H1 (cell line): Measurements from ENCODE around the gene KTN1. TPM values are rescaled to one million over a fixed set of nuclear protein-coding genes. Genes with fewer than 3 reads are reported as not detected.

ENCODE experiments used
- CTCF ChIA-PET: fragments of 300-600 bp; sonication (Branson Sonifier 250); formaldehyde crosslinking; loops from one replicate; lab custom pipeline; 2021; ENCODE audit not compliant: partially characterized antibody; lab: Charles Lee
- POLR2A ChIA-PET: fragments of 300-600 bp; sonication (Branson Sonifier 250); formaldehyde crosslinking; loops from one replicate; lab custom pipeline; 2021; ENCODE audit warnings: inconsistent platforms; ENCODE audit not compliant: partially characterized antibody; lab: Charles Lee
- DNase-seq, 2 experiments: peaks; one replicate each; pipeline versions ENCODE4 v3.0.0 to v3.0.0-alpha.2; 2010 to 2022; ENCODE audit warnings: low spot score in 2 of 2, low read depth in 1 of 2, mixed read lengths in 1 of 2
- FAIRE-seq: peaks from 2 replicates; lab custom pipeline; 2011; peaks lifted over from hg19 to GRCh38; lab: Jason Lieb, UNC
- H2AFZ ChIP-seq: 2 replicates; pipeline ENCODE4 v1.8.1; 2012; ENCODE audit warnings: low read length, inconsistent platforms
- H2AK5ac ChIP-seq: 2 replicates; pipeline ENCODE4 v1.6.1; 2013; ENCODE audit warnings: low read depth, low read length
- H2BK120ac ChIP-seq: replicated peaks from 2 replicates; pipeline ENCODE3; 2013; ENCODE audit warnings: low read depth, low read length, inconsistent platforms
- H2BK12ac ChIP-seq: 2 replicates; pipeline ENCODE4 v1.6.1; 2013; ENCODE audit warnings: low read depth, low read length
- H2BK15ac ChIP-seq: 2 replicates; pipeline ENCODE4 v1.6.1; 2013; ENCODE audit warnings: low read length
- H2BK20ac ChIP-seq: 2 replicates; pipeline ENCODE4 v1.6.1; 2013; ENCODE audit warnings: low read length
- H2BK5ac ChIP-seq: 2 replicates; pipeline ENCODE4 v1.6.1; 2013; ENCODE audit warnings: low read depth, low read length
- H3K14ac ChIP-seq: 2 replicates; pipeline ENCODE4 v1.6.1; 2013; ENCODE audit warnings: inconsistent platforms; ENCODE audit not compliant: insufficient read length
- H3K18ac ChIP-seq: 2 replicates; pipeline ENCODE4 v1.6.1; 2013; ENCODE audit warnings: low read length; ENCODE audit errors: extremely low read depth
- H3K23ac ChIP-seq: 2 replicates; pipeline ENCODE4 v1.6.1; 2013; ENCODE audit warnings: inconsistent platforms; ENCODE audit not compliant: insufficient read length
- H3K23me2 ChIP-seq: 2 replicates; pipeline ENCODE4 v1.6.1; 2013; ENCODE audit warnings: low read depth, low read length
- H3K27ac ChIP-seq: 2 replicates; pipeline ENCODE4 v1.6.1; 2011; ENCODE audit warnings: low read depth, low read length, inconsistent platforms
- H3K27me3 ChIP-seq, 4 experiments: replicated peaks in 1 of 4; 1 replicate in 1 of 4; 2 replicates in 3 of 4; pipeline versions ENCODE4 v1.6.1 to v1.8.1; 2011 to 2013; ENCODE audit warnings: low read length in 3 of 4, mild to moderate bottlenecking in 3 of 4, inconsistent platforms in 2 of 4, mixed read lengths in 2 of 4, moderate library complexity in 1 of 4; ENCODE audit not compliant: control insufficient read depth in 3 of 4, insufficient read depth in 3 of 4; ENCODE audit errors: extremely low read depth in 1 of 4
- H3K36me3 ChIP-seq, 4 experiments: 2 replicates each; pipeline versions ENCODE4 v1.6.1 to v1.8.1; 2011 to 2013; ENCODE audit warnings: mild to moderate bottlenecking in 4 of 4, low read length in 3 of 4, moderate library complexity in 2 of 4, control low read depth in 1 of 4, inconsistent platforms in 1 of 4; ENCODE audit not compliant: insufficient read depth in 4 of 4, control insufficient read depth in 2 of 4
- H3K4ac ChIP-seq: replicated peaks from 2 replicates; pipeline ENCODE3; 2013; ENCODE audit warnings: low read length, low read depth, mixed read lengths, inconsistent platforms; ENCODE audit not compliant: insufficient read length
- H3K4me1 ChIP-seq, 4 experiments: replicated peaks in 1 of 4; 1 replicate in 1 of 4; 2 replicates in 3 of 4; pipeline versions ENCODE4 v1.6.1 to v1.8.1; 2011 to 2013; ENCODE audit warnings: low read length in 3 of 4, inconsistent platforms in 2 of 4, mixed read lengths in 1 of 4; ENCODE audit not compliant: insufficient read depth in 4 of 4, control insufficient read depth in 3 of 4
- H3K4me2 ChIP-seq, 2 experiments: 2 replicates each; pipeline versions ENCODE4 v1.6.1 to v1.8.1; 2011 to 2013; ENCODE audit warnings: low read depth in 2 of 2, low read length in 2 of 2, control low read depth in 1 of 2, inconsistent platforms in 1 of 2, mild to moderate bottlenecking in 1 of 2; ENCODE audit not compliant: insufficient read depth in 1 of 2
- H3K4me3 ChIP-seq, 4 experiments: fragments of 200-600, 300-600 bp in 1 of 4; sonication (generic), shearing (Covaris generic), sonication (Bioruptor Twin) in 1 of 4; 2 replicates each; pipeline versions ENCODE4 v1.5.1 to v1.8.1; 2011 to 2016; ENCODE audit warnings: low read length in 4 of 4, low read depth in 3 of 4, control low read depth in 2 of 4, inconsistent platforms in 2 of 4, mild to moderate bottlenecking in 2 of 4, mixed read lengths in 1 of 4, moderate library complexity in 1 of 4; ENCODE audit not compliant: insufficient read depth in 2 of 4; ENCODE audit errors: extremely low read depth in 1 of 4
- H3K56ac ChIP-seq: replicated peaks from 2 replicates; pipeline ENCODE3; 2013; ENCODE audit warnings: low read depth, mild to moderate bottlenecking, mixed read lengths, low read length, inconsistent platforms; ENCODE audit not compliant: insufficient read length
- H3K79me1 ChIP-seq: 2 replicates; pipeline ENCODE4 v1.6.1; 2013; ENCODE audit warnings: low read depth, low read length, control low read depth
- H3K79me2 ChIP-seq, 2 experiments: 2 replicates each; pipeline versions ENCODE4 v1.6.1 to v1.8.1; 2012 to 2013; ENCODE audit warnings: low read length in 2 of 2, mild to moderate bottlenecking in 2 of 2, inconsistent platforms in 1 of 2; ENCODE audit not compliant: insufficient read depth in 2 of 2, control insufficient read depth in 1 of 2
- H3K9ac ChIP-seq, 4 experiments: replicated peaks in 1 of 4; 1 replicate in 1 of 4; 2 replicates in 3 of 4; pipeline versions ENCODE4 v1.6.1 to v1.8.1; 2011 to 2013; ENCODE audit warnings: low read depth in 3 of 4, low read length in 3 of 4, control low read depth in 2 of 4, mild to moderate bottlenecking in 2 of 4, moderate library complexity in 2 of 4, inconsistent platforms in 1 of 4; ENCODE audit errors: extremely low read depth in 1 of 4
- H3K9me3 ChIP-seq, 2 experiments: 2 replicates each; pipeline versions ENCODE4 v1.6.1 to v1.8.1; 2012 to 2013; ENCODE audit warnings: mild to moderate bottlenecking in 2 of 2, moderate library complexity in 2 of 2, control low read depth in 1 of 2, inconsistent platforms in 1 of 2, low read depth in 1 of 2, low read length in 1 of 2, mixed read lengths in 1 of 2; ENCODE audit not compliant: insufficient read depth in 2 of 2
- H4K20me1 ChIP-seq, 2 experiments: replicated peaks in 1 of 2; 2 replicates each; pipeline versions ENCODE3 to v1.8.1; 2011 to 2013; ENCODE audit warnings: inconsistent platforms in 2 of 2, low read length in 2 of 2, mild to moderate bottlenecking in 1 of 2; ENCODE audit not compliant: insufficient read depth in 2 of 2, control insufficient read depth in 1 of 2
- H4K5ac ChIP-seq: 2 replicates; pipeline ENCODE4 v1.6.1; 2013; ENCODE audit warnings: low read length, low read depth, mixed read lengths, inconsistent platforms; ENCODE audit not compliant: insufficient read length
- H4K8ac ChIP-seq: 2 replicates; pipeline ENCODE4 v1.8.0; 2013; ENCODE audit warnings: mild to moderate bottlenecking, moderate library complexity, low read length, inconsistent platforms; ENCODE audit not compliant: insufficient read depth; ENCODE audit errors: extremely low read depth
- H4K91ac ChIP-seq: replicated peaks from 2 replicates; pipeline ENCODE3; 2013; ENCODE audit warnings: low read length, mixed read lengths, inconsistent platforms; ENCODE audit not compliant: insufficient read length
- CTBP2 ChIP-seq: IDR thresholded peaks from 2 replicates; pipeline ENCODE4 v1.7.0; 2011; ENCODE audit warnings: borderline replicate concordance, mild to moderate bottlenecking, moderate library complexity, mixed read lengths, low read length; ENCODE audit not compliant: insufficient read depth, insufficient read length
- EZH2 ChIP-seq: fragments of 200-600 bp; sonication (generic); IDR thresholded peaks from 2 replicates; pipeline ENCODE4 v1.7.1; 2012; ENCODE audit warnings: low read depth, mild to moderate bottlenecking, moderate library complexity, low read length, inconsistent platforms; ENCODE audit not compliant: severe bottlenecking
- POU5F1 ChIP-seq: IDR thresholded peaks from 2 replicates; pipeline ENCODE4 v1.6.1; 2011; ENCODE audit warnings: low read depth, mild to moderate bottlenecking, low read length, moderate library complexity
- SAP30 ChIP-seq: fragments of 300-600 bp; sonication (generic); IDR thresholded peaks from 2 replicates; pipeline ENCODE4 v1.7.1; 2012; ENCODE audit warnings: low read length, moderate library complexity, mild to moderate bottlenecking, inconsistent platforms; ENCODE audit not compliant: insufficient read depth, insufficient replicate concordance
- SP1 ChIP-seq: IDR thresholded peaks from 2 replicates; pipeline ENCODE4 v1.6.1; 2011; ENCODE audit warnings: low read depth, low read length
- SP2 ChIP-seq: IDR thresholded peaks from 2 replicates; pipeline ENCODE4 v1.6.1; 2012; ENCODE audit warnings: mild to moderate bottlenecking, low read length, inconsistent platforms
- SUZ12 ChIP-seq: fragments of 200-600 bp; sonication (generic); IDR thresholded peaks from 2 replicates; pipeline ENCODE4 v1.6.1; 2012; ENCODE audit warnings: mild to moderate bottlenecking, inconsistent platforms, low read length, moderate library complexity, mixed read lengths
- TEAD4 ChIP-seq: IDR thresholded peaks from 2 replicates; pipeline ENCODE4 v1.6.1; 2012; ENCODE audit warnings: low read depth, low read length, inconsistent platforms, mixed read lengths
- WGBS, 2 experiments: shearing (Covaris generic) in 1 of 2; methylation state at CpG; one replicate each; pipeline versions ENCODE4 v1.1.6 to v1.1.7; 2013 to 2015; ENCODE audit warnings: low lambda C conversion rate in 2 of 2, mixed read lengths in 2 of 2, inconsistent platforms in 1 of 2, low coverage in 1 of 2, missing lambda C conversion rate in 1 of 2; ENCODE audit not compliant: insufficient replicate concordance in 2 of 2, insufficient coverage in 1 of 2, insufficient read length in 1 of 2; ENCODE audit errors: extremely low coverage in 1 of 2, missing lambda C conversion rate in 1 of 2; 5-methylcytosine and 5-hydroxymethylcytosine counted together
- polyA plus RNA-seq, 7 experiments: library from polyadenylated mRNA; depleted of rRNA in 3 of 7; stranded (reverse) in 5 of 7; unstranded in 2 of 7; fragments of >200 nt in 5 of 7; fragments of 200-250 nt in 2 of 7; gene quantifications; 1 replicate in 5 of 7; 2 replicates in 1 of 7; 4 replicates in 1 of 7; pipeline versions ENCODE4 v1.2.1 to v1.2.3, GENCODE V29; 2011 to 2013; ENCODE audit warnings: missing spikeins in 2 of 7, mixed read lengths in 2 of 7
- total RNA-seq: library from RNA; stranded (reverse); fragmentation: NEBNext Ultra II Directional; extraction: Animal tissue kit (Norgen Biotek cat#: 25700); gene quantifications from 2 replicates; pipeline ENCODE4 v1.2.1, GENCODE V29; 2021

The KTN1 gene
- total and polyA plus RNA-seq, 2 of the 8 experiments (the other 6 are each of a cell fraction or from before 2014, with no cell fraction given): 15.4 to 151 TPM

DNA sequence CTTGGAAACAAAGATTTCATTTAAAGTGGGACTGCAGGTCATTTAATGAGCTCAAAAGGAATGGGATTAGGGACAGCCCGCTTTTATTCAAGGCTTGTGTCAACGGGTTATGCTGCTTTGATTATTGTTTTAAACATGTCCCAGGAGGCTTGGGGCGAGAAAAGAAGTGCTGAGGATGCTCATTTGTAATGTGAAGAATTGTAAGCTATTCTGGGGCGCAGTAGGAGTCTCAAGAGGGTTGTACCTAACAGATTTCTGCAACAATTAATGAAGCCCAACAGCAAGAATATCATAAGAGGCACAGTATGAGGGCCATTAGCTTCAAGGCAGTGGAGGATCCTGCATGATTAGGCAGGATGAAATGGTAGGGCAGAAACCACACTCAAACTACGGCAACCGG is 122.5 kb downstream of the KTN1 start:
- Histone ChIP-seq H3K4me2 (no peak overlapping the region), H3K18ac (no peak overlapping the region), H3K4me1 (peaks cover 0 to 6% (median 0%) of the 10 kb centered on the region in 4 experiments; a peak in 2 of 7 replicates), H3K14ac (no peak overlapping the region), H3K9me3 (no peaks in the 10 kb centered on the region), H2BK20ac (no peak overlapping the region), H2BK120ac (no peak overlapping the region), H3K79me2 (no peaks in the 10 kb centered on the region), H2BK12ac (no peak overlapping the region), H4K91ac (no peak overlapping the region), H2AK5ac (no peak overlapping the region), H3K23ac (no peak overlapping the region), H3K27me3 (no peaks in the 10 kb centered on the region), H2BK15ac (no peak overlapping the region), H3K9ac (no peak overlapping the region), H4K8ac (no peak overlapping the region), H3K27ac (no peak overlapping the region), H3K36me3 (no peaks in the 10 kb centered on the region; a peak in 1 of 8 replicates), H3K23me2 (no peaks in the 10 kb centered on the region), H2BK5ac (no peak overlapping the region), H3K56ac (no peak overlapping the region), H4K5ac (no peak overlapping the region), H4K20me1 (no peaks in the 10 kb centered on the region), H3K79me1 (no peaks in the 10 kb centered on the region), H3K4me3 (no peak overlapping the region), H3K4ac (no peak overlapping the region), H2AFZ (no peak overlapping the region)
- CTCF ChIA-PET: interaction anchor here (0.8 to 1.7 kb wide), 4 partner anchors 9 to 764 kb away, joined by 3 to 5 read pairs (median 3); no protein-coding TSS in a partner anchor
- FAIRE-seq (no peak), DNase-seq (no peak)
- 85% methylated on average over 6 of the region's 6 CpGs; no CpG with 5 or more reads in 1 of the 2 experiments for WGBS, 2 experiments
- POLR2A ChIA-PET: no interaction called here
- TF ChIP-seq SP2: no peak
- no peak for TF ChIP-seq CTBP2
- TF ChIP-seq POU5F1: no peak
- TF ChIP-seq TEAD4: no peak
- TF ChIP-seq SUZ12: no peak
- TF ChIP-seq SP1: no peak
- no peak for TF ChIP-seq SAP30
- no peak for TF ChIP-seq EZH2
